Mucosa of descending colon (tissue), 3 donors: ENCODE data around the gene ARL13A. TPM values are rescaled to one million over a fixed set of nuclear protein-coding genes. Genes with fewer than 3 reads are reported as not detected.
A peak's percentile ranks its signal among the peaks of the same experiment; 100 is the strongest.

Source experiments
- ATAC-seq: fragments of 200-7000 bp; cut with Tn5 transposase; one replicate; pipeline ENCODE4 v1.9.1; 2020; ENCODE audit warnings: mild to moderate bottlenecking, moderate library complexity
- DNase-seq, 3 donors: peaks; one replicate each; pipeline ENCODE4 v3.0.0-alpha.2; 2020
- H3K36me3 ChIP-seq: fragments of 200-600 bp; one replicate; pipeline ENCODE4 v1.8.0; 2021; ENCODE audit warnings: low read depth, mild to moderate bottlenecking
- H3K4me1 ChIP-seq: fragments of 200-600 bp; one replicate; pipeline ENCODE4 v1.8.0; 2021; ENCODE audit warnings: low read depth, mild to moderate bottlenecking
- H3K4me3 ChIP-seq: fragments of 200-600 bp; one replicate; pipeline ENCODE4 v1.8.0; 2021; ENCODE audit warnings: mild to moderate bottlenecking
- H3K9me3 ChIP-seq: fragments of 200-600 bp; one replicate; pipeline ENCODE4 v1.8.0; 2021; ENCODE audit warnings: mild to moderate bottlenecking
- intact Hi-C, 2 donors: fragments of 100-400 bp; cut with DNase I in 1 of 2; cut with micrococcal nuclease in 1 of 2; formaldehyde crosslinking; loops; one replicate each; pipeline versions ENCODE4 v1.11.0 to v1.11.1; 2022; cut with DNase I, micrococcal nuclease
- long read RNA-seq, 2 donors: library from polyadenylated mRNA; unstranded; transcript quantifications; one replicate each; pipeline ENCODE4 v2.0.0, GENCODE V29; 2019 to 2021
- total RNA-seq, 3 donors: library from RNA; stranded (reverse); fragmentation: NEBNext Ultra II Directional in 2 of 3; extraction: Animal tissue kit (Norgen Biotek cat#: 25700) in 2 of 3; gene quantifications; one replicate each; pipeline versions ENCODE4 v1.2.1 to v1.2.4, GENCODE V29; 2021 to 2023
- TF ChIP-seq, protein P1 (sequence below): fragments of 200-600 bp; IDR thresholded peaks from one replicate; pipeline ENCODE4 v1.8.0; 2022; ENCODE audit warnings: antibody characterized with exemption, mild to moderate bottlenecking
- donor health status: DM: no; HTN: no; CAD: no; lungs with moderate emphysema.
- donor health status: DM: no; HTN: no; CAD: no.
- donor health status: DM: no; HTN: yes; CAD: no.

Gene ARL13A
- total RNA-seq: not detected
- long read RNA-seq, donor 1: 0 reads
- long read RNA-seq, donor 2: 0 reads

DNA sequence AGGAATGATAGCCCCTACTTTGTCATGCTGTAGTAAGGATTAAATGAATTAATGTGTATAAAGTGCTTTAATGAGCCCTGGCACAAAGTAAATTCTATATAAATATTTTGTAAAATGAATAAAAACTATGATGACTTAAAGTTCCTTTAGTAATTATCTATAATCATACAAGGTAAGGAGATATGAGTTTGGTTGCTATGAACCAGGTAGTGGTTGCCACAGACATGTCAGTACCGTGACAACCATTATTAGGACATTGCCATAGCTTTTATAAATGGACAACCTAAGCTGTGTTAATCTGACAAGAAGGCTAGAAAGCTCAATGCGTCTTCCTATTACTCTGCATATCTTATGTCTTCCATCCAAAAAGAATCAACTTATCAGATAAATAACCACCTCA lies at the start of gene ARL13A:
ARL13A (plus strand) TSS at position 301 of the 400 bp plus-strand sequence. CDS start 3,982 bp downstream, outside the sequence.
- Histone ChIP-seq H3K36me3 (no peaks in the 10 kb centered on the region), H3K9me3 (no peaks in the 10 kb centered on the region), H3K4me1 (no peaks in the 10 kb centered on the region), H3K4me3 (no peak within 1 kb of the TSS)
- DNase-seq (no peak), ATAC-seq (no peak)
- intact Hi-C loops: no loop called here
- TF ChIP-seq, protein P1, sequence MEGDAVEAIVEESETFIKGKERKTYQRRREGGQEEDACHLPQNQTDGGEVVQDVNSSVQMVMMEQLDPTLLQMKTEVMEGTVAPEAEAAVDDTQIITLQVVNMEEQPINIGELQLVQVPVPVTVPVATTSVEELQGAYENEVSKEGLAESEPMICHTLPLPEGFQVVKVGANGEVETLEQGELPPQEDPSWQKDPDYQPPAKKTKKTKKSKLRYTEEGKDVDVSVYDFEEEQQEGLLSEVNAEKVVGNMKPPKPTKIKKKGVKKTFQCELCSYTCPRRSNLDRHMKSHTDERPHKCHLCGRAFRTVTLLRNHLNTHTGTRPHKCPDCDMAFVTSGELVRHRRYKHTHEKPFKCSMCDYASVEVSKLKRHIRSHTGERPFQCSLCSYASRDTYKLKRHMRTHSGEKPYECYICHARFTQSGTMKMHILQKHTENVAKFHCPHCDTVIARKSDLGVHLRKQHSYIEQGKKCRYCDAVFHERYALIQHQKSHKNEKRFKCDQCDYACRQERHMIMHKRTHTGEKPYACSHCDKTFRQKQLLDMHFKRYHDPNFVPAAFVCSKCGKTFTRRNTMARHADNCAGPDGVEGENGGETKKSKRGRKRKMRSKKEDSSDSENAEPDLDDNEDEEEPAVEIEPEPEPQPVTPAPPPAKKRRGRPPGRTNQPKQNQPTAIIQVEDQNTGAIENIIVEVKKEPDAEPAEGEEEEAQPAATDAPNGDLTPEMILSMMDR: no peak

DNA sequence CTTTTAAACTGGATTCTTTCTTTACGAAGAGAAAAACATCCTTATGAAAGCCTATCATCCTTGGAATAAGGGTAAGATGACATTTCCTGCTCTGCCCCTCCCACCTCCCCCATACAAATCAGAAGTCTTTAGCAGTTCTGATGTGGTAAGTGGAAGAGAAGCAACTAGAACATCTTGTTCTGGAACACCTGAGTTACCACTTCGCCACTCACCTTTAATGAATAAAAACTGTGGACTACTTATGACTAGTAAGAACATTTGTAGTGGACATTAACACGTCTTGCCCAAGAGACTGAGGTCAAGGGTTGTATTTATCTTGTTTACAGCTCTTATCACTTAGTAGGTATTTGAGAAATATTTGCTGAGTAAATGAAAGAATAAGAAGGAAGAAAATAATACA lies 45.1 kb upstream of the ARL13A start:
- no peak for DNase-seq
- H3K36me3 ChIP-seq: no peaks in the 10 kb centered on the region
- TF ChIP-seq, protein P1: no peak
- H3K9me3 ChIP-seq: no peaks in the 10 kb centered on the region
- no peak overlapping the region for H3K4me3 ChIP-seq
- peak; percentile 6 for ATAC-seq
- intact Hi-C loops: no loop called here
- H3K4me1 ChIP-seq: no peaks in the 10 kb centered on the region

DNA sequence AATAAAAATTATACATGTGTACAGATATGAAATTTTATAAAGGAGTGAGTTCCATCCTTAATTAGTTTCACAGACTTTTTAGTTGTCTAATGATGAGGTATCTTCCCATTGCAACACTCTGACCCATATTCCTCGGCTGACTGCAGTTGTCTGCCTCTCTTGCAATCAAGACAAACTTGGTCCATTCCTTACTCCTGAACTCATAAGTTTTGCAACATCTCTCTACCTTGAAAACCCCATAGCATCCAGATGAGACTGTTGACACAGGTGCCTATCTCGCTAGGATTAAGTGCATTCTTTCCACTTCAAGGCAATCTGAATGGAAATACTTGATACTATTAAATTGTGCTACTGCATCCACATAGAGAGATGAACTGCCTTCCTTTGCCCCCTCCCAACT lies 43.1 kb upstream of the ARL13A start:
- DNase-seq (no peak), ATAC-seq (no peak)
- TF ChIP-seq, protein P1: no peak
- H3K9me3 ChIP-seq: no peaks in the 10 kb centered on the region
- no peaks in the 10 kb centered on the region for H3K4me1 ChIP-seq
- H3K4me3 ChIP-seq: no peak overlapping the region
- no peaks in the 10 kb centered on the region for H3K36me3 ChIP-seq
- intact Hi-C loops: no loop called here

DNA sequence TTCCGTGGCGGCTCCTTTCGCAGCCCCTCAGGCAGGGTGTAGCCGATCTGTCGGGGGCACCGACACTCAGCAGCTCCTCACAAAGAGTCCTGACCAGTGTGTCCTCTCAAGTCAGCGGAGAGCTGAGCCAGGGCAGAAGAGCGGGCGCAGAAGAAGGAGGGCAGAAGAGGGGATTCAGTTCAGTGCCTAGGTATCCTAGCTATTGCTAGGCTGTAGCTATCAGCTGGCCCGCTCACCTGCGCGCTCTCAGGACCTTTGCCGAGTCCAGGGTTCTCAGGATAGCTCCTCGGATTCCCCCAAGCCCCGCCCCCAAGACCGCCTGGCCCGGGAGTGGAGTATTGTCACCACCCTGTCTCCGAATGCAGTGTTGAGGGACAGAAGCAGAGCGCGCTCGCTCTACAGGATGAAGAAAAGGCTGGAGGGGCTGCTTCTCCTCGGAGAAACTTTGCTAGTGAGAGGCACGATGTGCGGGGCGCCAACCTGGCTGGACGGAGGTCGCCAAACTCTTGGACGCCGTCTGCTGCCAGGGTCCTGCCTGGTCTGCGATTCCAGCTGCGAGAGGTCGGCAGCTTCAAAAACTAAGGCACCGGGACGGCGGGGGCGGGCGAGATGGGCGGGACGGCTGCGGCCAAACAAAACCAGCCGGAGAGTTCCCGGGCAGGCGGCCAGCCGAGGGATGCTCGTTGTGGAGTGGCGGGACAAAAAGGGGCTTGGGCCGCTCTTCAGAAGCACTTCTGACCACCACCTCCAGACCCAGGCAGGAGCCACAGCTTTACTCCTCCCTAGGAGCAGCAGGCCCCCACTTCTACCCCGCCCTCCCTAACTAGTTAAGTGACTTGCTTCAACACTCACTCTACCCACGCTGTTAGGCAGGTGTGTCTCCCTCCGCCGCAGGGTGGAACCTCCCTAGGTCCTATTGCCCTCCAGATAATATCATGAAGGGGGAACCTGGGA lies 40.6 kb upstream of the ARL13A start, which contains the start of gene XKRX:
XKRX (minus strand) TSS at position 258 of the 954 bp plus-strand sequence. CDS start 613 bp downstream, outside the sequence.
- no peaks in the 10 kb centered on the region for H3K36me3 ChIP-seq
- DNase-seq: peak; percentile 65 to 79 (median 75)
- no peaks in the 10 kb centered on the region for H3K9me3 ChIP-seq
- intact Hi-C loops: no loop called here
- no peaks in the 10 kb centered on the region for H3K4me1 ChIP-seq
- peak; percentile 85 for ATAC-seq
- TF ChIP-seq, protein P1: no peak
- H3K4me3 ChIP-seq: no peak within 1 kb of the TSS

DNA sequence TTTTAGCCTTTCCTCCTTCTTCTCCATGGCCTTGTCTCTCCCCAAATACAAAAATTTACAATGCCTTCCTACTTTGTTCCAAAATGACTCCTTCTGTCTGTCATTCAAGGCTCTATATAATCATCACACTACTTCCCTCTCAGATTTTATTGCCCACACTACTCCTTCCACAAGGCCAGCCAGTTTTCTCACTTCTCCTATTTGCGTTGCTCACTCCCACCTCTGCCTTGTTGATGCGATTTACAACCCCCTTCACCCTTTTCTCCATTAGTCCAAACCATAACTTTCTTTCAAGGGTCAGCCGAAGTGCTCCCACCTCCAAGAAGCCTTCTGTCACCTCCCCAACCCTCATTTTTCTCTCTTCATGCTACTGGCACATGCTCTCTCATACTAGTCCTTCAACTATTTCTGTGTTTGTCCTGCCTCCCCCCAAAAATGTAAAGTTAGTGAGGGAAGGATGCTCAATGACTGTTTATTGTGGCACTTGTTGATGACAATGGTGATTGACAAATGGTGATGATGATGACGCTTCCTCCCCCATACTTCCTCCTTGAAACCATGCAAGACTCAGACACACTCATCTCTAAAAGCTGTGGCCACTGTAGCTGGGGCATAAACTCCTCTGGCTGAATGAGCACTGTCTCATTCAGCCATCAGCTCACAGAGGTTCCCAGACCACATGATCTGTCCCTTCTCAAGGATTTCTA lies 38.1 kb upstream of the ARL13A start:
- DNase-seq (no peak), ATAC-seq (no peak)
- Histone ChIP-seq H3K4me3 (no peak overlapping the region), H3K36me3 (no peaks in the 10 kb centered on the region), H3K4me1 (no peaks in the 10 kb centered on the region), H3K9me3 (no peaks in the 10 kb centered on the region)
- TF ChIP-seq, protein P1: no peak
- intact Hi-C loops: no loop called here
